ENCODE results near the gene RFX5.

Gene RFX5

DNA sequence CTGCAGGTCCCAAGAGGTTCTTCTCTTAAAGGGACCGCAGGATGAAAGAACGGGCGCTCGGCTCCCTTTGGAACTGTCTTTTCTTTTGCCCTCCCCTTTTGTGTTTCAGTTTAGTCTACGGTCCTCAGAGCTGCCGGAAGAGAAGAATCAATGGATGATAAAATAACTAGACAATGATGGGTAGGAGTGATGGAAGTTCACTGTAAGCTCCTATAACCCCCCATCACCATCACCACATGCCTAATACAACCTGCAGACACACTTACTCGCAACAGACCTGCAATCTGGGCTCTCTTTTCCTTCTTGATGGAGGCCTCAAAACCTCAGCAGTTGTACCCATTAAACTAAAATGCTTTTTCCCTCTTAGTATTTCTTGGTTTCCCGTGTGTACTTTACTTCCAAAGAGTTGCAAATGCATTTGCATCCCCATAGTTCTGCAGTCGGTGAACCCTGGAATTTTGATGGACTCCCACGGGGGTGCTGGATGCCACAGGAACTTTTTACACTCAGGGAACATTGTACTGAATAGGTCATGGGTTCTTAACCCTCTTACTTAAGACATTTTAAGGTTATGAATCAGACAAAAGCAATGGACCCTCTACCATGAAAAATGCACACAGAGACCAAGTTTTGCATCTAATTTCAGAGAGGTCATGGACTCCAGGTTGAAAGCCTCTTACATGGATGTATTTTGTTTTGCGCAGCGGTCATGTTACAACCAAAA lies 633 bp upstream of the RFX5 start:
- H3K9me3 ChIP-seq (ENCODE audit: insufficient read depth, low read length), result peaks cover 8% of the 10 kb centered on the region
- H3K79me2 ChIP-seq (ENCODE audit: low read length), result peaks cover 29% of the 10 kb centered on the region
- TF ChIP-seq, protein P1, sequence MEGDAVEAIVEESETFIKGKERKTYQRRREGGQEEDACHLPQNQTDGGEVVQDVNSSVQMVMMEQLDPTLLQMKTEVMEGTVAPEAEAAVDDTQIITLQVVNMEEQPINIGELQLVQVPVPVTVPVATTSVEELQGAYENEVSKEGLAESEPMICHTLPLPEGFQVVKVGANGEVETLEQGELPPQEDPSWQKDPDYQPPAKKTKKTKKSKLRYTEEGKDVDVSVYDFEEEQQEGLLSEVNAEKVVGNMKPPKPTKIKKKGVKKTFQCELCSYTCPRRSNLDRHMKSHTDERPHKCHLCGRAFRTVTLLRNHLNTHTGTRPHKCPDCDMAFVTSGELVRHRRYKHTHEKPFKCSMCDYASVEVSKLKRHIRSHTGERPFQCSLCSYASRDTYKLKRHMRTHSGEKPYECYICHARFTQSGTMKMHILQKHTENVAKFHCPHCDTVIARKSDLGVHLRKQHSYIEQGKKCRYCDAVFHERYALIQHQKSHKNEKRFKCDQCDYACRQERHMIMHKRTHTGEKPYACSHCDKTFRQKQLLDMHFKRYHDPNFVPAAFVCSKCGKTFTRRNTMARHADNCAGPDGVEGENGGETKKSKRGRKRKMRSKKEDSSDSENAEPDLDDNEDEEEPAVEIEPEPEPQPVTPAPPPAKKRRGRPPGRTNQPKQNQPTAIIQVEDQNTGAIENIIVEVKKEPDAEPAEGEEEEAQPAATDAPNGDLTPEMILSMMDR (IDR thresholded peaks at IDR 0.05; ENCODE audit: low read depth, low read length), result no peak
- no peak for TF ChIP-seq EZH2phosphoT487 (IDR thresholded peaks at IDR 0.05; ENCODE audit: low read depth)
- peak overlapping the region; percentile 12; the same call in 1 of the 2 replicates for H2AFZ ChIP-seq (ENCODE audit: low read depth, low read length)
- peak overlapping the region; percentile 71 for H3K4me3 ChIP-seq (ENCODE audit: low read length)
- peaks cover 44% of the 10 kb centered on the region for H3K36me3 ChIP-seq (replicated peaks; ENCODE audit: low read depth, low read length)
- peak overlapping the region; percentile 86 for H3K4me2 ChIP-seq (ENCODE audit: low read length)
- H4K20me1 ChIP-seq (ENCODE audit: insufficient read depth, low read length), result no peaks in the 10 kb centered on the region
- H3K27me3 ChIP-seq (ENCODE audit: low read depth, low read length), result no peaks in the 10 kb centered on the region
- peak overlapping the region; percentile 94 for H3K27ac ChIP-seq (ENCODE audit: low read length)
- H3K4me1 ChIP-seq (ENCODE audit: low read length), result peaks cover 28% of the 10 kb centered on the region
- peak overlapping the region; percentile 76 for H3K9ac ChIP-seq (ENCODE audit: low read length)

DNA sequence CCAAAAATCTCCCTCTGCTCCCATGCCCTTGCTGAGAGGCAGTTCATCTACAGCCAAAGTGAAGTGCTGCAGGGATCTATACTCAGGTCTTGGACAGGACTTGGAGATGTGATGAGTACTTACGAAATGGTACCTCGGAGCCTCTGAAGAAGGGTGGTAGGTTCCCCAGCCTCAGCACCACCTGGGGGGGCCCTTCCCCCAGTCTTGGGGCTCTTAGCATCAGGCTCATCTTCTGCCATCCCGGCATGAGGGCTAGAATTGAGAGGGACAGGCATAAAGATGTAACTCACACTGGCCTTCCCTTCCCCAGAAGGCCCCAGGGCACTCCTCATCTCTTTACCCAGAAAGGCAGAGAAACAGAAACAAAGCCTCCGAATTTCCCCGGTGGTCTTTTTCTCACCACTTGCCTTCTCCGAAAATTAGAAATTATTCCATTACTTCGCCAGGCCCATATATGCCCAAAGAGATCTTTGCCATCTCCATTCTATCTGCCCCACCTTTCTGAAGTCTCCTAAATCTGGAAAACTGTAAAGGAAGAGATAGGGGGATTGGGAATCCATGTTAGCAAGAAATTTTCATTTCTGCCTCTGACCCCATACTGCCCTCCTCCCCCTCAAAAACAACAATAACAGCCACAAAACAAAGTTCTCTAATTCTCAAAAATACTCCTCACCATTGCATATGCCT lies 827 bp downstream of the RFX5 start:
- H3K27me3 ChIP-seq (ENCODE audit: low read depth, low read length), result no peaks in the 10 kb centered on the region
- H3K36me3 ChIP-seq (replicated peaks; ENCODE audit: low read depth, low read length), result peaks cover 54% of the 10 kb centered on the region
- no peaks in the 10 kb centered on the region for H4K20me1 ChIP-seq (ENCODE audit: insufficient read depth, low read length)
- H3K4me1 ChIP-seq (ENCODE audit: low read length), result peaks cover 32% of the 10 kb centered on the region
- H3K27ac ChIP-seq (ENCODE audit: low read length), result peak overlapping the region; percentile 94
- H2AFZ ChIP-seq (ENCODE audit: low read depth, low read length), result no peak overlapping the region
- peaks cover 29% of the 10 kb centered on the region for H3K79me2 ChIP-seq (ENCODE audit: low read length)
- no peaks in the 10 kb centered on the region for H3K9me3 ChIP-seq (ENCODE audit: insufficient read depth, low read length)
- H3K4me2 ChIP-seq (ENCODE audit: low read length), result peak overlapping the region; percentile 99
- no peak for TF ChIP-seq EZH2phosphoT487 (IDR thresholded peaks at IDR 0.05; ENCODE audit: low read depth)
- TF ChIP-seq, protein P1 (IDR thresholded peaks at IDR 0.05; ENCODE audit: low read depth, low read length), result peak; percentile 38
- H3K9ac ChIP-seq (ENCODE audit: low read length), result peak overlapping the region; percentile 99
- H3K4me3 ChIP-seq (ENCODE audit: low read length), result peak overlapping the region; percentile 88

DNA sequence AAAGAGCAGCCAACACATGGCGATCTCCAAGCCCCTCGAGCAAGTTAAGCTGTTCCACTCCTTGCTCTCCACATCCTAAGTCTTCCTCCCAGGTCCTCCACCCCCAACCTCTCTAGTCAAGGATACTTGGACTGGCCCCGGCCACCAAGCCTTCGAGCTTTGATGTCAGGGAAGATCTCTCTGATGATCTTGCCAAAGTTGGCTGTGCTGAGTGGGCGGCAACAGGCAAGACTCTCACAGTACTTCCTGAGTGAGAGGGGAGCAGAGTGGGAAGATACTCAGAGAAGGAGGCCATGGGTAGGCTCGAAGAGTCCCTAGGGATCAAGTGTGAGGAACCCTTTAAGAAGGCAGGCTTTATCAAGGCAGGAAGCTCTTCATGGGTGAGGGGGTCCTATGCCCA lies 2.8 kb downstream of the RFX5 start:
- Histone ChIP-seq H3K4me1 (ENCODE audit: low read length) (peaks cover 32% of the 10 kb centered on the region), H3K9me3 (ENCODE audit: insufficient read depth, low read length) (no peaks in the 10 kb centered on the region), H3K36me3 (replicated peaks; ENCODE audit: low read depth, low read length) (peaks cover 59% of the 10 kb centered on the region), H3K79me2 (ENCODE audit: low read length) (peaks cover 29% of the 10 kb centered on the region), H3K4me3 (ENCODE audit: low read length) (no peak overlapping the region), H3K27ac (ENCODE audit: low read length) (no peak overlapping the region), H3K9ac (ENCODE audit: low read length) (no peak overlapping the region), H3K27me3 (ENCODE audit: low read depth, low read length) (no peaks in the 10 kb centered on the region), H2AFZ (ENCODE audit: low read depth, low read length) (no peak overlapping the region), H4K20me1 (ENCODE audit: insufficient read depth, low read length) (no peaks in the 10 kb centered on the region), H3K4me2 (ENCODE audit: low read length) (no peak overlapping the region)
- no peak for TF ChIP-seq EZH2phosphoT487 (IDR thresholded peaks at IDR 0.05; ENCODE audit: low read depth)
- TF ChIP-seq, protein P1 (IDR thresholded peaks at IDR 0.05; ENCODE audit: low read depth, low read length), result no peak

DNA sequence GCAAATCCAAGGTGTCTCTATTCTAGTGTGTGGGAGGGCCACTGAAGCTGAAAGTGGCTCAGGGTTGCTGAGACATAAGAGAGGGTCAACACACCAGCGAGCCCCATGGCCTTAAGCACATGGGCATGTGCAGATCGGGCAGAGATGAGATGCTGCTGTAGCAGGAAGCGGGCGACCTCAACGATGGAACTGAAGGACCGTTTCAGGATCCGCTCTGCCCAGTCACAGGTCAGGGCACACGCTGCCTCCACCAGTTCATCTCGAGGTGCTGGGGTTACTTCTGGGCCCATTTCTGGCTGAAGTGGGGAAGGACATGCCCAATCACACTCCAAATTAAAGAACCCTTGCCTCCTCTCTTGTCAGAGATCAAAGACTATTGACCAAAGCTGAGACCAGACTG lies 3.5 kb downstream of the RFX5 start:
- Histone ChIP-seq H4K20me1 (ENCODE audit: insufficient read depth, low read length) (no peaks in the 10 kb centered on the region), H3K36me3 (replicated peaks; ENCODE audit: low read depth, low read length) (peaks cover 55% of the 10 kb centered on the region), H3K79me2 (ENCODE audit: low read length) (peaks cover 29% of the 10 kb centered on the region), H3K27me3 (ENCODE audit: low read depth, low read length) (no peaks in the 10 kb centered on the region), H3K4me1 (ENCODE audit: low read length) (peaks cover 29% of the 10 kb centered on the region), H3K9ac (ENCODE audit: low read length) (no peak overlapping the region), H3K27ac (ENCODE audit: low read length) (no peak overlapping the region), H2AFZ (ENCODE audit: low read depth, low read length) (no peak overlapping the region), H3K4me3 (ENCODE audit: low read length) (no peak overlapping the region), H3K9me3 (ENCODE audit: insufficient read depth, low read length) (no peaks in the 10 kb centered on the region), H3K4me2 (ENCODE audit: low read length) (no peak overlapping the region)
- TF ChIP-seq EZH2phosphoT487 (IDR thresholded peaks at IDR 0.05; ENCODE audit: low read depth), result no peak
- TF ChIP-seq, protein P1 (IDR thresholded peaks at IDR 0.05; ENCODE audit: low read depth, low read length), result no peak
